IMR-90 (cell line): ENCODE measurements around the gene NKX2-3. TPM values are rescaled to one million over a fixed set of nuclear protein-coding genes. Genes with fewer than 3 reads are reported as not detected.

Experiments
- ATAC-seq: fragments of 200-7000 bp; cut with Tn5 transposase; 2 replicates; pipeline ENCODE4 v1.9.1; 2020; ENCODE audit warnings: low read depth, mild to moderate bottlenecking, moderate library complexity
- BruUV-seq: library from RNA; stranded (reverse); fragments of 400-500 nt; replicated peaks from 2 replicates; lab custom pipeline; 2021; lab: Mats Ljungman, UMichigan
- CTCF ChIA-PET: fragments of 300-600 bp; formaldehyde crosslinking; extraction: SDS; loops from one replicate; lab custom pipeline; 2021; ENCODE audit warnings: antibody characterized with exemption; lab: Yijun Ruan, JAX
- POLR2A ChIA-PET: fragments of 300-600 bp; sonication (Branson Sonifier 250); formaldehyde crosslinking; loops from one replicate; lab custom pipeline; 2022; ENCODE audit warnings: antibody characterized with exemption; ENCODE audit not compliant: unreplicated experiment; lab: Charles Lee
- DNase-seq: peaks from one replicate; pipeline ENCODE4 v3.0.0; 2013
- H2AFZ ChIP-seq: replicated peaks from 2 replicates; pipeline ENCODE3; 2013; ENCODE audit warnings: low read length, mild to moderate bottlenecking; ENCODE audit not compliant: poor library complexity
- H2AK5ac ChIP-seq: 2 replicates; pipeline ENCODE4 v1.6.1; 2013; ENCODE audit warnings: low read depth, low read length, inconsistent platforms
- H2AK9ac ChIP-seq: replicated peaks from 2 replicates; pipeline ENCODE3; 2013; ENCODE audit warnings: mild to moderate bottlenecking, low read depth, low read length, moderate library complexity; ENCODE audit not compliant: poor library complexity
- H2BK120ac ChIP-seq: 2 replicates; pipeline ENCODE4 v1.6.1; 2013; ENCODE audit warnings: low read depth, low read length, inconsistent platforms
- H2BK15ac ChIP-seq: 3 replicates; pipeline ENCODE4 v1.6.1; 2013; ENCODE audit warnings: low read depth, low read length, inconsistent platforms
- H2BK20ac ChIP-seq: 2 replicates; pipeline ENCODE4 v1.6.1; 2013; ENCODE audit warnings: low read depth, mild to moderate bottlenecking, inconsistent platforms, low read length, moderate library complexity
- H2BK5ac ChIP-seq: 2 replicates; pipeline ENCODE4 v1.6.1; 2013; ENCODE audit warnings: mild to moderate bottlenecking, low read depth, low read length, inconsistent platforms; ENCODE audit not compliant: poor library complexity, severe bottlenecking
- H3K14ac ChIP-seq: replicated peaks from 2 replicates; pipeline ENCODE4 v1.6.1; 2013; ENCODE audit warnings: low read depth, low read length, inconsistent platforms
- H3K18ac ChIP-seq: 2 replicates; pipeline ENCODE4 v1.6.1; 2013; ENCODE audit warnings: low read depth, low read length, control low read depth
- H3K23ac ChIP-seq: 2 replicates; pipeline ENCODE4 v1.6.1; 2013; ENCODE audit warnings: low read depth, low read length, inconsistent platforms
- H3K27ac ChIP-seq: 2 replicates; pipeline ENCODE4 v1.5.1; 2013; ENCODE audit warnings: mild to moderate bottlenecking, control low read depth, low read length; ENCODE audit not compliant: insufficient read depth
- H3K27me3 ChIP-seq: 2 replicates; pipeline ENCODE4 v1.6.1; 2013; ENCODE audit warnings: low read length; ENCODE audit not compliant: control insufficient read depth, insufficient read depth
- H3K36me3 ChIP-seq: 2 replicates; pipeline ENCODE4 v1.6.1; 2013; ENCODE audit warnings: low read length, mixed read lengths; ENCODE audit not compliant: control insufficient read depth, insufficient read depth
- H3K4ac ChIP-seq: 2 replicates; pipeline ENCODE4 v1.6.1; 2013; ENCODE audit warnings: low read depth, low read length, inconsistent platforms
- H3K4me1 ChIP-seq: 2 replicates; pipeline ENCODE4 v1.6.1; 2013; ENCODE audit warnings: low read length, mixed read lengths; ENCODE audit not compliant: control insufficient read depth, insufficient read depth
- H3K4me2 ChIP-seq: 2 replicates; pipeline ENCODE4 v1.6.1; 2013; ENCODE audit warnings: low read depth, mild to moderate bottlenecking, control low read depth, low read length, moderate library complexity
- H3K4me3 ChIP-seq: 2 replicates; pipeline ENCODE4 v1.5.1; 2013; ENCODE audit warnings: low read depth, mild to moderate bottlenecking, control low read depth, low read length, moderate library complexity; ENCODE audit not compliant: insufficient read depth
- H3K56ac ChIP-seq: 2 replicates; pipeline ENCODE4 v1.6.1; 2013; ENCODE audit warnings: low read length, inconsistent platforms; ENCODE audit not compliant: insufficient read depth; ENCODE audit errors: extremely low read depth
- H3K79me1 ChIP-seq, 2 experiments: 2 replicates each; pipeline ENCODE4 v1.6.1; 2013; ENCODE audit warnings: low read length in 2 of 2, inconsistent platforms in 1 of 2, low read depth in 1 of 2
- H3K9ac ChIP-seq: 2 replicates; pipeline ENCODE4 v1.6.1; 2013; ENCODE audit warnings: low read depth, low read length, control low read depth
- H3K9me1 ChIP-seq: 2 replicates; pipeline ENCODE4 v1.6.1; 2013; ENCODE audit warnings: low read length, inconsistent platforms; ENCODE audit not compliant: insufficient read depth
- H3K9me3 ChIP-seq: 2 replicates; pipeline ENCODE4 v1.6.1; 2013; ENCODE audit warnings: low read length; ENCODE audit not compliant: control insufficient read depth, insufficient read depth
- H4K20me1 ChIP-seq: 2 replicates; pipeline ENCODE4 v1.6.1; 2013; ENCODE audit warnings: low read length, inconsistent platforms; ENCODE audit not compliant: insufficient read depth
- H4K5ac ChIP-seq: 2 replicates; pipeline ENCODE4 v1.6.1; 2013; ENCODE audit warnings: mild to moderate bottlenecking, low read depth, low read length, control low read depth
- H4K8ac ChIP-seq, 2 experiments: 2 replicates each; pipeline ENCODE4 v1.6.1; 2013; ENCODE audit warnings: low read depth in 2 of 2, low read length in 2 of 2, control low read depth in 1 of 2, inconsistent platforms in 1 of 2
- H4K91ac ChIP-seq: 2 replicates; pipeline ENCODE4 v1.6.1; 2013; ENCODE audit warnings: low read depth, low read length, inconsistent platforms; ENCODE audit not compliant: insufficient read depth
- CTCF ChIP-seq: conservative IDR thresholded peaks from 2 replicates; pipeline ENCODE4 v1.5.1; 2012; ENCODE audit warnings: mild to moderate bottlenecking, low read depth, low read length, improper control_type of control experiment
- FOS ChIP-seq: fragments of 150-350 bp; IDR thresholded peaks from 2 replicates; pipeline ENCODE4 v1.6.1; 2016; ENCODE audit warnings: low read depth, low read length
- MAZ ChIP-seq: IDR thresholded peaks from 2 replicates; pipeline ENCODE4 v1.6.1; 2012; ENCODE audit warnings: low read depth, mild to moderate bottlenecking, low read length, improper control_type of control experiment, moderate library complexity, borderline replicate concordance
- POLR2A ChIP-seq: IDR thresholded peaks from 2 replicates; pipeline ENCODE4 v1.6.1; 2012; ENCODE audit warnings: mild to moderate bottlenecking, low read depth, low read length
- RCOR1 ChIP-seq: IDR thresholded peaks from 2 replicates; pipeline ENCODE4 v1.6.1; 2012; ENCODE audit warnings: mild to moderate bottlenecking, low read length, improper control_type of control experiment; ENCODE audit not compliant: insufficient replicate concordance
- RFX5 ChIP-seq: IDR thresholded peaks from 2 replicates; pipeline ENCODE4 v1.8.0; 2012; ENCODE audit warnings: low read depth, mild to moderate bottlenecking, low read length, moderate library complexity
- WGBS, 2 experiments: methylation state at CpG; one replicate each; pipeline versions ENCODE4 v1.1.5 to v1.1.7; 2013; ENCODE audit warnings: missing lambda C conversion rate in 2 of 2; ENCODE audit not compliant: insufficient read length in 1 of 2; ENCODE audit errors: extremely low coverage in 2 of 2; 5-methylcytosine and 5-hydroxymethylcytosine counted together
- dilution Hi-C: fragments of 300-500 bp; cut with HindIII; formaldehyde crosslinking; loops from one replicate; pipeline ENCODE4 v1.14.3; 2018; ENCODE audit warnings: low sequenced_read_pairs; ENCODE audit not compliant: unreplicated experiment
- in situ Hi-C: fragments of 300-500 bp; cut with MboI; formaldehyde crosslinking; loops from 3 replicates; pipeline ENCODE4 v1.14.3; 2019; ENCODE audit warnings: low sequenced_read_pairs, inconsistent platforms, mixed read lengths
- intact Hi-C: fragments of 100-400 bp; cut with micrococcal nuclease; formaldehyde crosslinking; loops from 2 replicates; pipeline ENCODE4 v1.10.0; 2022
- polyA plus RNA-seq, 3 experiments: library from polyadenylated mRNA; depleted of rRNA; stranded (reverse); fragments of >200 nt; gene quantifications; 2 replicates each; pipeline ENCODE4 v1.2.3, GENCODE V29; 2012; ENCODE audit warnings: low replicate concordance in 1 of 3
- total RNA-seq: library from RNA; depleted of rRNA; stranded (reverse); fragments of >200 nt; gene quantifications from 2 replicates; pipeline ENCODE4 v1.2.3, GENCODE V29; 2012

NKX2-3 gene
- total and polyA plus RNA-seq, 2 of the 4 experiments (the other 2 are of a cell fraction) = not detected

- ChIA-PET POLR2A (no interaction called here), CTCF (no interaction called here)
- no peak overlapping the region for H4K91ac ChIP-seq
- H3K9me1 ChIP-seq = no peaks in the 10 kb centered on the region
- no peak overlapping the region for H4K8ac ChIP-seq
- no peak overlapping the region for H2AK5ac ChIP-seq
- no peak overlapping the region for H3K23ac ChIP-seq
- no peaks in the 10 kb centered on the region for H4K20me1 ChIP-seq
- H3K4ac ChIP-seq = no peak overlapping the region
- no peak overlapping the region for H2BK5ac ChIP-seq
- intact Hi-C loops = no loop called here
- no peaks in the 10 kb centered on the region for H3K4me1 ChIP-seq
- no peak overlapping the region for H2AFZ ChIP-seq
- no peaks in the 10 kb centered on the region for H3K79me1 ChIP-seq
- BruUV-seq = no TSS peak
- no peak for TF ChIP-seq FOS
- TF ChIP-seq RFX5 = no peak
- TF ChIP-seq RCOR1 = no peak
- no peak for TF ChIP-seq CTCF
- TF ChIP-seq POLR2A = no peak
- no peak for TF ChIP-seq MAZ
- no peak overlapping the region for H3K9ac ChIP-seq
- no peak overlapping the region for H3K4me2 ChIP-seq
- no peak for ATAC-seq
- WGBS, 2 experiments = no CpG with 5 or more reads among the region's 3 CpGs
- dilution Hi-C loops = no loop called here
- H3K36me3 ChIP-seq = no peaks in the 10 kb centered on the region
- H2AK9ac ChIP-seq = no peak overlapping the region
- H3K9me3 ChIP-seq = no peaks in the 10 kb centered on the region
- H2BK20ac ChIP-seq = no peak overlapping the region
- no peak overlapping the region for H2BK15ac ChIP-seq
- in situ Hi-C loops = loop anchor here (10.0 kb wide), 1 partner anchor 150 kb away; no protein-coding TSS in a partner anchor
- no peak overlapping the region for H2BK120ac ChIP-seq
- peaks cover 6% of the 10 kb centered on the region for H3K27me3 ChIP-seq
- no peak overlapping the region for H3K14ac ChIP-seq
- no peak overlapping the region for H3K27ac ChIP-seq
- H4K5ac ChIP-seq = no peak overlapping the region
- no peak overlapping the region for H3K56ac ChIP-seq
- no peak overlapping the region for H3K4me3 ChIP-seq
- H3K18ac ChIP-seq = no peak overlapping the region
- no peak for DNase-seq
Measured at GRCh38 chr10:99564361-99564760, 31.6 kb downstream of the NKX2-3 start.
